Measurements from ENCODE around the gene CD1D.

- TF ChIP-seq CTCF (IDR thresholded peaks at IDR 0.05): no peak
- no peak for TF ChIP-seq POLR2A (IDR thresholded peaks at IDR 0.05)
These were observed 5.1 kb downstream of the CD1D start for GRCh38 chr1:158185770-158186169.

Data from Peyer's patch (tissue), 4 donors.